ENCODE data around the gene VKORC1. TPM values are rescaled to one million over a fixed set of nuclear protein-coding genes. Genes with fewer than 3 reads are reported as not detected.

Gene VKORC1
- total RNA-seq, 4 donors from 2014 or later: 20.6 to 207 (median 102) TPM

DNA sequence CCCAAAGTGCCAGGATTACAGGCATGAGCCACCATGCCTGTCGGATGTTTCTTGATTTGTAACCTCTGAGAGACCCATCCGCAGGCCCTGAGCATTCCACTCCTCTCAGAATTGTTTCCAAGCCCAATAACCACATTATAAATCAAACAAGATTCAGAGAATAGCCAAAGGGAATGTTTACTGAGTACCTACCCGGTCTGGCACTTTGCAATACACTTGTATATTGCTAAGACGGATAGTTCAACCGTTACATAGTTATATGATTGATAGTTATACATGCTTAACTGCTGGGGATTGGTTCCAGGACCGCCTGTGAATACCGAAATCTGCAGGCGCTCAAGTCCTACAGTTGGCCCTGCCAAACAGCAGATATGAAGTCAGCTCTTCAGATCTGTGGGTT, 19.9 kb upstream of the VKORC1 start:
- Histone ChIP-seq H3K27ac (peak overlapping the region in 3 of 4 donors; percentile 26 to 93 (median 51)), H3K4me1 (peaks cover 0 to 40% (median 0%) of the 10 kb centered on the region in 4 donors), H3K4me3 (no peak overlapping the region), H3K27me3 (no peaks in the 10 kb centered on the region), H3K9me3 (no peaks in the 10 kb centered on the region), H3K36me3 (peaks cover 0 to 41% (median 0%) of the 10 kb centered on the region in 3 donors)
- no peak for DNase-seq
- TF ChIP-seq, protein P1, sequence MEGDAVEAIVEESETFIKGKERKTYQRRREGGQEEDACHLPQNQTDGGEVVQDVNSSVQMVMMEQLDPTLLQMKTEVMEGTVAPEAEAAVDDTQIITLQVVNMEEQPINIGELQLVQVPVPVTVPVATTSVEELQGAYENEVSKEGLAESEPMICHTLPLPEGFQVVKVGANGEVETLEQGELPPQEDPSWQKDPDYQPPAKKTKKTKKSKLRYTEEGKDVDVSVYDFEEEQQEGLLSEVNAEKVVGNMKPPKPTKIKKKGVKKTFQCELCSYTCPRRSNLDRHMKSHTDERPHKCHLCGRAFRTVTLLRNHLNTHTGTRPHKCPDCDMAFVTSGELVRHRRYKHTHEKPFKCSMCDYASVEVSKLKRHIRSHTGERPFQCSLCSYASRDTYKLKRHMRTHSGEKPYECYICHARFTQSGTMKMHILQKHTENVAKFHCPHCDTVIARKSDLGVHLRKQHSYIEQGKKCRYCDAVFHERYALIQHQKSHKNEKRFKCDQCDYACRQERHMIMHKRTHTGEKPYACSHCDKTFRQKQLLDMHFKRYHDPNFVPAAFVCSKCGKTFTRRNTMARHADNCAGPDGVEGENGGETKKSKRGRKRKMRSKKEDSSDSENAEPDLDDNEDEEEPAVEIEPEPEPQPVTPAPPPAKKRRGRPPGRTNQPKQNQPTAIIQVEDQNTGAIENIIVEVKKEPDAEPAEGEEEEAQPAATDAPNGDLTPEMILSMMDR (IDR thresholded peaks at IDR 0.05): no peak
- peak in 1 of 2 donors; percentile 11 for TF ChIP-seq POLR2A (IDR thresholded peaks at IDR 0.05)

DNA sequence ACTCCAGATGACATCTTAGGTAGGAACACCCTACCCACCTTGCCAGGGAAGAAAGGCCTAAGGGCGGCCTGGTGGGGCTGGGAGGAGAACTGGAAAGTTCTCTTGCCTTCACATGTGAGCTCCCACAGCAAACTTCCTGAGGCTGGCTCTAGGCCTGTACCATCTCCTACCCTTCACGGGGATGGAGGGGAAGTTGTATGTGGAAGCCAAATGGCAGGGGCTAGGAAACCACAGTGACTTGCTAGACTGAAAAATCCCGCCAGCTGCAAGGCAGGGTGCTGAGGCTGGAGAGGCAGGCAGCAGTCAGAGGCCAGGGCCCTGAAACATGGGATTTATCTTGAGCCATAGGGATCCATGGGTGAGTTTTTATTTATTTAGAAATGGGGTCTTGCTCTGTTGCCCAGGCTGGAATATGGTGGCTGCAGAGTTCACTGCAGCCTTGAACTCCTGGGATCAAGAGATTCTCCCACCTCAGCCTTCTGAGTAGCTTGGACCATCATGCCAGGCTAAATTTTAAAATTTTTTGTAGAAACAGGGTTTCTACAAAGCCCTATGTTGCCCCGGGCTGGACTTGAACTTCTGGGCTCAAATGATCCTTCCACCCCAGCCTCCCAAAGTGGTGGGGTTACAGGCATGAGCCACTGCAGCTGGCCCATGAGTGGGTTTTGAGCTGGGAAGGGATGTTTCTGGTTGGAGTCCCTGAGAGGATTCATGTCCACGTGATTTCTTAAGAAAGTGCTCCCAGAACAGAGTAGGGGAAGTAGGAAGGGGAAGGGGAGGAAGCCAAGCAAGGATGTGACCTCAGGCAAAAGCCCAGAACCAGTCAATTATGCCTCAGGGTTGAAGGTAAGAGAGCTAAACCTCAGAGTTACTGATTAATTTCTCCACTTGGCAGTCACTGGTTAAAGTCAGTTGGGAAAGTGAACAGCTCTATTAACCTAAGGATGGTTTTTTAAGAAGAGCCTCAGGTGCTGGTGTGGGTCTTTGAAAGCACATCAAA, 18.8 kb upstream of the VKORC1 start:
- H3K4me1 ChIP-seq: peaks cover 0 to 41% (median 6%) of the 10 kb centered on the region in 4 donors
- H3K27me3 ChIP-seq: no peaks in the 10 kb centered on the region
- no peaks in the 10 kb centered on the region for H3K9me3 ChIP-seq
- H3K4me3 ChIP-seq: no peak overlapping the region
- H3K36me3 ChIP-seq: peaks cover 0 to 38% (median 0%) of the 10 kb centered on the region in 3 donors
- TF ChIP-seq, protein P1 (IDR thresholded peaks at IDR 0.05): no peak
- TF ChIP-seq POLR2A (IDR thresholded peaks at IDR 0.05): no peak
- no peak for DNase-seq
- H3K27ac ChIP-seq: peak overlapping the region in 3 of 4 donors; percentile 26 to 93 (median 51)

DNA sequence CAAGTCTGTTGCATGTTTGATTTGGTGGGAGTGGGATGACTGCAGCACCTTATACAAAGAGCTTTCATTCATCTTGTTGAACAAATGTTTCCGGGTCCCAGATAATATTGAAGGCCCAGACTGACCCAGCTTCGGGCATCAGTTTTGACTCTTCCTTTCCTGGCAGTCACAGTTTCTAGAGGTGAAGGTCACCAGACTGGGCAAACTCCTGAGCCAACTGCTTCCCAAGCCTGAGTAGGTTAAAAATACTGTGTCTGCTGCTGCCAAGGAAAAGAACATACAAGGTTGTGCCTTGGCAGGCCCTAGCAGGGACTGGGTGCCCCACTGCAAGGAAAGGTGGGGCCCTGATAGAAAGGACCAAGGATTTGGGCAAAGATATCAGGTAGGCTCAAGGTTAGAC, 18.1 kb upstream of the VKORC1 start:
- H3K27me3 ChIP-seq: no peaks in the 10 kb centered on the region
- no peak for TF ChIP-seq POLR2A (IDR thresholded peaks at IDR 0.05)
- H3K36me3 ChIP-seq: peaks cover 0 to 38% (median 0%) of the 10 kb centered on the region in 3 donors
- peak overlapping the region in 2 of 4 donors; percentile 51 to 93 for H3K27ac ChIP-seq
- peaks cover 0 to 41% (median 8%) of the 10 kb centered on the region in 4 donors for H3K4me1 ChIP-seq
- no peaks in the 10 kb centered on the region for H3K9me3 ChIP-seq
- no peak overlapping the region for H3K4me3 ChIP-seq
- DNase-seq: no peak

DNA sequence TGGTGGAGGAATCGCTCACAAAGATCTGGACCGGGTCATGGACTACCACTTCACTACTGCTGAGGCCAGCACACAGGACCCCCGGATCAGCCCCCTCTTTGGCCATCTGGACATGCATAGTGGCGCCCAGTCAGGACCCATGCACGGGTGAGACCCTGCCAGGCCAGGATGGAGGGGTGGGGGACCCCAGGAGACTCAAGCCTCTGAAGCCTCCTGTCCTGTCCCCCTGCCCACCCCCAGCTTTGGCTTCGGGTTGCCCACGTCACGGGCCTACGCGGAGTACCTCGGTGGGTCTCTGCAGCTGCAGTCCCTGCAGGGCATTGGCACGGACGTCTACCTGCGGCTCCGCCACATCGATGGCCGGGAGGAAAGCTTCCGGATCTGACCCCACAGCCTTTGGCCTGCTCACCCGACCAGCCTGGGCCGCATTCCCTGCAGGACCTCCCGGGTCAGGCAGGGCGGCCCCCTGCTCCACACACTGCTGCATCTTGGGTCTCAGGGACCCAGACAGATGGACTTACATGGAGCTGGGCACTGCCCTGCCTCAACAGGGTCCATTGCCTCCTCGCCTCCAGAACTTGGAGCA, 17.4 kb upstream of the VKORC1 start:
- no peak for TF ChIP-seq POLR2A (IDR thresholded peaks at IDR 0.05)
- TF ChIP-seq, protein P1 (IDR thresholded peaks at IDR 0.05): no peak
- Histone ChIP-seq H3K27ac (no peak overlapping the region), H3K4me1 (peaks cover 0 to 41% (median 9%) of the 10 kb centered on the region in 4 donors), H3K27me3 (no peaks in the 10 kb centered on the region), H3K9me3 (no peaks in the 10 kb centered on the region), H3K4me3 (no peak overlapping the region), H3K36me3 (peaks cover 0 to 38% (median 0%) of the 10 kb centered on the region in 3 donors)
- DNase-seq: peak in 1 of 3 donors; percentile 44

DNA sequence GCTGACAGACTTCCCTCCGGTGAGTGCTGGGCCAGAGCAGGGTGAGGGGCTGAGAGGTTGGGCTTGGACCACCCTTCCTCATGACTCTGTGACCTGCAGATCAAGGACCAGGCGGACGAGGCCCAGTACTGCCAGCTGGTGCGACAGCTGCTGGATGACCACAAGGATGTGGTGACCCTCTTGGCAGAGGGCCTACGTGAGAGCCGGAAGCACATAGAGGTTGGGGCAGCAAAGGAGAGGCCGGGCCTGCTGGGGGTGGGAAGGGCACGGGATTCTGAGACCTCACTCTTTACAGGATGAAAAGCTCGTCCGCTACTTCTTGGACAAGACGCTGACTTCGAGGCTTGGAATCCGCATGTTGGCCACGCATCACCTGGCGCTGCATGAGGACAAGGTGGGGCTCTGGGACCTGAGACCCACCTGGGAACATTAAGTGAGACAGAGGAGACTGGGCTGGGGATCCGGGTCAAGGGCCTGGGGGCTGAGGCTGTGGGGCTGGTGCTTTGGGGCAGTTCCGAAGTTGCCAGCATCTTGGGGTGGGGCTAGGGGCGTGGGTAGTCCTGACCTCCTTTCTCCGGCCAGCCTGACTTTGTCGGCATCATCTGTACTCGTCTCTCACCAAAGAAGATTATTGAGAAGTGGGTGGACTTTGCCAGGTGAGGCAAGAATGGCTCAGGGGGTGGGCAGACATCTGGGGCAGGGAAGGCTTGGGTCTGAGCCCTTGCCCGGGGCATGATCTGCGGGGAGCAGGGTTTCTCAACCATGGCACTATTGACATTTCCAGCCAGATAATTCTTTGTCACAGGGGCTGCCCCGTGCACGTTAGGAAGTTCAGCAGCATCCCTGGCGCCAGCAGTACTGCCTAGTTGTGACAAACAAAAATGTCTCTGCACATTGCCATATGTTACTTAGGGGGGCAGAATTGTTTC, 15.8 kb upstream of the VKORC1 start:
- Histone ChIP-seq H3K27ac (no peak overlapping the region), H3K9me3 (no peaks in the 10 kb centered on the region), H3K4me1 (peaks cover 0 to 42% (median 11%) of the 10 kb centered on the region in 4 donors), H3K4me3 (no peak overlapping the region), H3K27me3 (no peaks in the 10 kb centered on the region), H3K36me3 (peaks cover 0 to 38% (median 0%) of the 10 kb centered on the region in 3 donors)
- TF ChIP-seq POLR2A (IDR thresholded peaks at IDR 0.05): no peak
- TF ChIP-seq, protein P1 (IDR thresholded peaks at IDR 0.05): no peak
- DNase-seq: no peak

Data from Peyer's patch (tissue), 4 donors.